GM20000 (cell line): ENCODE measurements around the gene MMADHC.

Source experiments
- DNase-seq: peaks from one replicate; pipeline ENCODE4 v3.0.0; 2012; ENCODE audit warnings: low spot score
- TF ChIP-seq, protein P1 (sequence below): IDR thresholded peaks from 2 replicates; pipeline ENCODE4 v1.5.1; 2012; ENCODE audit warnings: mild to moderate bottlenecking, control low read depth; ENCODE audit errors: extremely low read depth, missing control alignments

Gene MMADHC

DNA sequence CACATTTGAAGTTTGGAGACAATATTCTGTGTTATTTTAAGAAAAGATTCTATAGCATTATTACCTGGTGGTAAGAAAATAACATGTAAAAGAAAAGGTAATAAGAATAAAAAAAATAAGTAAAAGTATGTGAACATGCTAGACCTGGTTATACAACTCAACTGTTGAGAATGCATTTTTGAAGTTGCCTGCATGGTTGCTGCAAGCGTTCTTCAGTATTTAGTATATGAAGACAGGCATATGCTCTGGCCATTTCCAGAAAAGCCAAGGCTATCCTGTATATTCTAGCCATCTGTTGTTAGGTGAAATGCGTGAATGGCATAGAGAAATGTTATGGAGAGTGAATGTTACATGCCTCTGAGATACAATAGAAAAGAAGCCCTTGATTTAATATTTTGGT lies 6.8 kb upstream of the MMADHC start:
- no peak for DNase-seq
- TF ChIP-seq, protein P1, sequence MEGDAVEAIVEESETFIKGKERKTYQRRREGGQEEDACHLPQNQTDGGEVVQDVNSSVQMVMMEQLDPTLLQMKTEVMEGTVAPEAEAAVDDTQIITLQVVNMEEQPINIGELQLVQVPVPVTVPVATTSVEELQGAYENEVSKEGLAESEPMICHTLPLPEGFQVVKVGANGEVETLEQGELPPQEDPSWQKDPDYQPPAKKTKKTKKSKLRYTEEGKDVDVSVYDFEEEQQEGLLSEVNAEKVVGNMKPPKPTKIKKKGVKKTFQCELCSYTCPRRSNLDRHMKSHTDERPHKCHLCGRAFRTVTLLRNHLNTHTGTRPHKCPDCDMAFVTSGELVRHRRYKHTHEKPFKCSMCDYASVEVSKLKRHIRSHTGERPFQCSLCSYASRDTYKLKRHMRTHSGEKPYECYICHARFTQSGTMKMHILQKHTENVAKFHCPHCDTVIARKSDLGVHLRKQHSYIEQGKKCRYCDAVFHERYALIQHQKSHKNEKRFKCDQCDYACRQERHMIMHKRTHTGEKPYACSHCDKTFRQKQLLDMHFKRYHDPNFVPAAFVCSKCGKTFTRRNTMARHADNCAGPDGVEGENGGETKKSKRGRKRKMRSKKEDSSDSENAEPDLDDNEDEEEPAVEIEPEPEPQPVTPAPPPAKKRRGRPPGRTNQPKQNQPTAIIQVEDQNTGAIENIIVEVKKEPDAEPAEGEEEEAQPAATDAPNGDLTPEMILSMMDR = no peak

DNA sequence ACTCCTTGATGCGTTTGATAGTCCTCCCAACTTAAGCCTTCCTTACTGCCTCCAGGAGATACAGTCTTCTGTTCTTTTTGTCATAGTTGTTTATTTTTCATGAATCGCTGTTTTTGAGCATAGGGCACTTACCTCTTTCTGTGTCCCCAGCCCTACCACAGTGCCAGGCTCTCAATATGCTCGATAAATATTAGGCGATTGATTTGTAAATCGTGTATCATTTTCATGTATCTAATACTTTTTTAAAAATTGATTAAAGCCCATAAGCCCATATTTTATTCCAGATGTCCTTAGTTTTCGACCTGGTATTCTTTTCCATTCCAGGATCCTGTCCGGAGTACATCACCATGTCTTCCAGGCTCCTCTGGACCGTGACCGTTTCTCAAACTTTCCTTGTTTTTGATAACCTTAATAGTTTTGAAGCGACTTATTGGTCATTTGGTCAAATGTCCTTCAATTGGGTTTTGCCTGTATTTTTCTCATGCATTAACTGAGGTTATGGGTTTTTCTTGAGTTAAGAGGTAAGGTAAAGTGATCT lies 444 bp upstream of the MMADHC start:
- TF ChIP-seq, protein P1 = no peak

DNA sequence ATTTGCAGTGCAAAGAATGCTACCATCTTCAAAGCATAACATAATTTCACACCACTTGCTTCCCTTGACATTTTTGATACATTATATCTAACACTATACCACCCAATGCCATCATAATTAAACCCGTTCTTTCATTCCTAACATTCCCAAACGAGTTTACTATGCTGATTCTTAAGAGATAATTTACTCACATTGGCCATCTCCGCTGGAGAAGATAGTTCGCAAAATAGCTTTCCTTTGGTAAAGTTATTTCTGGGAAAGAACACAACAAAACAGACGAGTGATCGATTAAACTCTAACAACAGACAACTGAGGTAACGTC lies 716 bp downstream of the MMADHC start:
- TF ChIP-seq, protein P1 = no peak
- no peak for DNase-seq

More for the DNA sequence above, 444 bp upstream of the MMADHC start:
- no peak for DNase-seq

DNA sequence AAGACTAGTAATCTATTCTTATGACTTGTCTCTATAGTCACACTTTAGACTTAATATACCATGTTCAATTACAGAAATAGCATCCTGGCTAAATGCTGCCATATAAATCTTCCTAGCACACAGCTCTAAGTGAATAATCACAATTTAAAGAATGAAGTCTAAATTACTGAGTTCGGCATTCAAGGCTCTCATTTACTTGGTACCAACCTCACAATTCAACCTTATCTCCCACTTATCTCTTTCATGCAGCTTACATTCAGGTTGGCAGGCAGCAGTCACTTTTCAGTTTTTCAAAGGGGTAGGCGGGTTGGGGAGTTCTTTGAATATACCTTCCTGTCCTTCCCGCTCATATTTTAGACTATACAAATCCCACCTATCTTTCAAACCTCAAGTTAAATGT lies 1.5 kb downstream of the MMADHC start:
- TF ChIP-seq, protein P1 = no peak

DNA sequence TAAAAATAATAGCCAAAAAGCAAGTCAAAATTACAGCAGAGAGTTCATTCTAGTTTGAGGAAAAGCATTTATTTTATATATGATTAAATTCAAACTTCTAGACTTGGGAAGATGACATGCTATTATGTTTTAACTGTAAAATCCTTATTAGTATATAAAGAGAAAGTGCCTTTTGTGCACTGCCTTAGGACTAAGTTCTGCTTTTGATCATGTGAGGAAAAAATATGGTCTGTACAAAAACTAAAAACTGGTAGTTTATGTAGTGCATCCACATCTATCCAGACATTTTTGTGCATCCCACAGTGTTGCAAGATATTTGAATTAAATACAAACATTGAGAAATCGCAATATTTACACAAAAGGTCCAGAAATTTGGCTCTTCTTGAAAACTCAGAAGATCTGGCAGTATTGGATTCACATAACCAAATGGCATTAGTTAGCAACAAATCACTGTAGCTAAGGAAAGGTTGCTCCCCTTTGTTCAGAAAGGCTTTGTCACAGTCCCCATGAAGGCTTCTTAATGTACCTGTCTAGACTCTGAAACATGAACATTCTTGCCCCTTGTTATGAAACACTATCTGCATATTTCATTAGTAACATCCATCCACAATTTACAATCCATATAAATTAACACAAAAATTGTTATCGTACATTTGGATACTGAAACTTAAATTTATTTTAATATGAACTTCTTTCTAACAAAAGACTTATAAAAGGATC lies 2.2 kb downstream of the MMADHC start:
- TF ChIP-seq, protein P1 = no peak

More for the DNA sequence above, 1.5 kb downstream of the MMADHC start:
- no peak for DNase-seq

DNA sequence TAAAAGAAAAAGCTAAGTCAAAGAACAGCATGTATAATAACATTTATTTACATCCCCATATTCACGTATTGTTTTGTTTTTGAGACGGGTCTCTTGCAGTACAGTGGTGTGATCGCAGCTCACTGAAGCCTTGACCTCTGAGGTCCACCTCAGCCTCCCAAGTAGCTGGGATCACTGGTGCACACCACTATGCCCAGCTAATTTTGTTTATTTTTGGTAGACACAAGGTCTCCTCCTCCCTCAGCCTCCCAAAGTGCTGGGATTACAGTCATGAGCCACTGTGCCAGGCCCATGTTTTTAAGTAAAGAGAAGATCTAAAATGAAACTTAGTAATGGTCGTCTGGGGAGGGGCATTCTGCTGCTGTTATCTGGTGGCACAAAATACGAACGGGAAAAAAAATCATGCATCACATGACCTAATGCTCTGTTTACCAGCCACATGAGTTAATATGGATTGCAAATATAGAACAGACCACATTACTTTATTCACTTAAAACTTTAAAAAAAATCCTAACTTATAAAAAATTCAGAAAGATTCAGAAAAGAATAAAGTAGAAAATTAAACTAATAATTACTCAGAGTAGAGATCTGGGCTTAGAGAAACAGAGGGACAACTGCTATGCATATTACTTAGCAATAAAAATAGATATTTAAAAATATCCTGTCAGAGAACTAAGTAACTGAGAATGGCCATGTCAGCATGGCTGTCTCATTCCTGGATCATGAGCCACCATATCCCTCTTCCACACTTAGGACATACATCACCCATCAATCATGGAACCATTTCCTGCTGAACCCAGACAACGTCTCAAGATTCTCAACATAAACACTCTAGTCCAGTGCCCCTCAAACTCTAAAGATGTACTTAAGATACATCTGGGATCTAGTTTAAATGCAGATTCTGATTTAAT lies 7.3 kb downstream of the MMADHC start:
- TF ChIP-seq, protein P1 = no peak

More for the DNA sequence above, 2.2 kb downstream of the MMADHC start:
- no peak for DNase-seq

DNA sequence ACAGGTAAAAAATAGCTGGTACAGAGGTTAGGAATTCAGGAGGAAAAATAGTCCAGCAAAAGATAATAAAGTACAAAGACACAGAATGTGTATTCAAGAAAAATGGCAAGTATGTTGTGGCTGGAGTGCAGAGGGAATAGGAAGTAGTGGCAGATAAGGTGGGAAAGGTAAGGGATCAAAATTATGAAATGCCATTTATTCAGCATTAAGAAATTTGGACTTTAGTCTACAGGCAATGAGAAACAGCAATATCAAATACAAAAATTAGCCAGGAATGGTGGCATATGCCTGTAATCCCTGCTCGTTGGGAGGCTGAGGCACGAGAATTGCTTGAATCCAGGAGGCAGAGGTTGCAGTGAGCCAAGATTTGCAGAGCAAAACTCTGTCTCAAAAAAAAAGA lies 10.3 kb downstream of the MMADHC start:
- TF ChIP-seq, protein P1 = no peak
- no peak for DNase-seq

More for the DNA sequence above, 7.3 kb downstream of the MMADHC start:
- DNase-seq = no peak
